Activated T-cell treated with anti-CD3 and anti-CD28 coated beads for 4 hours (primary cell): Measurements from ENCODE around the gene DNASE1L1.

Experiments
- DNase-seq: peaks from one replicate; pipeline ENCODE4 v3.0.0-alpha.2; 2020

Gene DNASE1L1

DNA sequence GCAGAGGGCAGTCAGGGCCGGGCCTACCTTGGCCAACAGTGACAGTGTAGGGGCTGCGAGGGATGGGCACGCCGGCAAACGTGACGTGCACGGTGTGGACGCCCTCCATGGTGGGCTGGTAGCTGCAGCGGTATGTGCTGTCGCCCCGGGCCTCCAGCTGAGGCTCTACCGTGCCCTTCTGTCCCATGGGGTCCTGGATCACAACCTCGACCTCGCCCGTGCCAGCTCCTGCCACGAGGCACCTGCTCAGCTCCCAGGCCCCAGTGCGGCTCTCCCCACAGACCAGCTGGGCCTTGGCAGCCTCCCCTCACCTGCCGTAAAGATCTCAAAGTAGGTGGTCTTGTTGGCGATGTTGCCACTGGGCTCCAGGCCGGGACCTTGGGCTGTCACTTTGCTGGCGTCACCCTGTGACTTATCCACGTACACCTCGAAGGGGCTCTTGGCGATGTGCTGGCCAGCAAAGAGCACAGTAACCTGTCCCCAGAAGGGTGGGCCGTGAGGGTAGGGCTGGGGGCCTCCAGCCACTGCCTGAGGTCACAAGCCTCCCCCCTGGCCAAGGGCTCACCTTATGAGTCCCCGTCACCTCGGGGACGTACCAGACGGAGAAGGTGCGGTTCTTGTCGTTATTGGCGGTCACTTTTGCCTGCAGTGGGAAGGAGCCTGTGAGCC is 42.9 kb downstream of the DNASE1L1 start:
- DNase-seq, result no peak

DNA sequence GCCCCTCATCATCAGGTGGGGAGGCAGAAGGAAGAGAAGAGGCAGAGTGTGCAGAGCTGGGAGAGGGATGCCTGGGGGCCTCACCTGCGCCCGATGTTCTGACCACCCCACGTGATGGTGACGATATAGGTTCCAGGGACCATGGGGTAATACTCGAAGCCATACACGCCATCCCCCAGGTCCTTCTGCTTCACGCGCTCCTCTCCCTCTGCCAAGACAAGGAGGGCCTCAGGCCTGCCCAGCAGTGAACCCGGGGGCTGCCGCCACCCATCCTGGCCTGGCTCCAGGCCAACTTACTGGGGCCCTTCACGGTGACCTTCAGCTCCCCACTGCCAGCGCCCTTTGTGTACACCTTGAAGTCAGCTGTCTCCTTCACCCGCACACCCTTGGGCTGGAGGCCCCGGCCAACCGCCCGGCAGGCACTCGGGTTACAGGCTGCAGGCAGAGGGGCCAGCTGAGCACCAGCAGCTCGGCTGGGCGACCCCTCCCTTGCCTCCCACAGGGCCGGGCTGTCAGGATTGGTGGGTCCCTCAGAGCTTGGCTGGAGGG is 43.9 kb downstream of the DNASE1L1 start:
- DNase-seq, result no peak

DNA sequence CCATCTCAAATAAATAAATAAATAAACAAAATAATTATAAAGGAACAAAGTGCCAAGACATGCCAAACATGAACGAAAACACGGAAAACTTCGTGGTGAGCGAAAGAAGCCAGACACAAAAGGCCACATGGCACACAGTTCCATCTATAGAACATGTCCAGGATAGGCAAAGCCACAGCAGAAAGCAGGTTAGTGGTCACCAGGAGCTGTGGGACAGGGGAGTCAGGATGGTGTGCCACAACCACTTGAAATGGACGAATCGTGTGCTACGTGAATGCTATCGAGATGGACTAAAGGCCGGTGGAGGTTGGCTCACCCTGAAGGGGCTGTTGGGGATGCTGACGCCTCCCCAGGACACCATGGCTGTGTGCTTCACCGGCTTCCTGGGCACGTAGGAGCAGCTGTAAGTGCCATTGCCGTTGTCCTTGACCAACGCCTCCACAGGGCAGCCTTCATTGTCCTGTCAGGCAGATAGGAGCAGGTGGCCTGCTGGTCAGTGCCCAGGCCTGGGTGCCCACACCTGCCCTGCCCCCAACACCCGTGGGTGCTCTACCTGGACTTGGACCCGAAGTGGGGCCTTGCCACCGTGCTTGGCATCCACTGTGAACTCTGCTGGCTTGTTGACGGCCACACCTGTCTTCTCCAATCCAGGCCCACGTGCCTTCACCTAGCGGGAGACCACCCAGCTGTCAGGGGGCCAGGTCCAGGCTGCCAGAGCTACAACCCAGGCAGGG is 45.2 kb downstream of the DNASE1L1 start:
- DNase-seq, result no peak

DNA sequence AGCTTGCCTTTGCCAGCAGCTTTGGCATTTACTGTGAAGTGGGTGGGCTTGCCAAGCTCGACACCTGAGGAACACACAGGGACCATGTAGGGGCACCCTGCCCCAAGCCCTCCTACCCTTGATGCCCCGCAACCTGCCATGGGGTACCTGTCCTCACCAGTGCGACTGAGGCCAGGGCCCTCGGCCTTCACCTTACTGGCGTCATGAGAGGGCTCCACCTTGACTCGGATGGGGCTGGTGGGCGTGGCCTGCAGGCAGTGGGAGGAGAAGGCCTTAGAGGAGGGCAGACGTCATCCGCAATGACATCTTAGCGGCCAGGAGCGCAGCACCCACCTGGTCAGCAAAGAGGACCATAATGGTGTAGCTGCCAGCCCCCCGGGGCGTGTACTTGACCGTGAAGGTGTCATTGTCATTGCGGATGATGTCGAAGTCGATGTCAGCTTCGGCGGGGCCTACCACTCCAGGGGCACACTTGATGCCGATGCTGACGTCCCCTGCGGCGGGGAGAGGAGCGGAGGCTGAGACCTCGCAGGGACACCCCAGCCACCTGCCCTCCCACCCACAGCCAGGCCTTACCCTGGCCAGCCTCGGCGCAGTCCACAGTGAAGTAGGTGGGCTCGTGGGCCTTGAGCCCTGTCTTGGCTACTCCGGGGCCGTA is 46.8 kb downstream of the DNASE1L1 start:
- DNase-seq, result no peak

DNA sequence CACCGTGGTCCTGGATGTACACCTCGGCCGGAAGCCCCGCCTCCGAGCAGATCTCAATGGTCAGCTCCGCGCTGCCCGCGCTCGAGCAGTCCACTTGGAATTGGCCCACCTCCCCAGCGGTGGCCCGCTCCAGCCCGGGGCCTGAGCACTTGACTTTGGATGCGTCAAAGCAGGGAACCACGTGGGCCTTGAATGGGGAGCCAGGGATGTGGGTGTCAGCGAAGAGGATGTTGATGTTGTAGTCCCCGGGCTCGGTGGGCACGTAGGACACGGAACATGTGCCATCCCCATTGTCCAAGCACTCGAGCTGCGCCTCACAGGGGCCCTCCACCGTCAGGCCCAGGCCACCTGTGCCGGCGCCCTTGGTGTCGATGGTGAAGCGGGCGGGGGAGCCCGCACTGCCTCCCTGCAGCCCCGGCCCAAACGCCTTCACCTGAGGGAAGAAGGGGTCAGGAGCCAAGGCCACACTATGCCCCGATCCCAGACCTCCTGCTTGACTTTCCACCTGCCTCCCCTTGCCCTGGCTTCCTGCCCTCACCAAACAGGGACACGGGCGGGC is 48.8 kb downstream of the DNASE1L1 start:
- no peak for DNase-seq

DNA sequence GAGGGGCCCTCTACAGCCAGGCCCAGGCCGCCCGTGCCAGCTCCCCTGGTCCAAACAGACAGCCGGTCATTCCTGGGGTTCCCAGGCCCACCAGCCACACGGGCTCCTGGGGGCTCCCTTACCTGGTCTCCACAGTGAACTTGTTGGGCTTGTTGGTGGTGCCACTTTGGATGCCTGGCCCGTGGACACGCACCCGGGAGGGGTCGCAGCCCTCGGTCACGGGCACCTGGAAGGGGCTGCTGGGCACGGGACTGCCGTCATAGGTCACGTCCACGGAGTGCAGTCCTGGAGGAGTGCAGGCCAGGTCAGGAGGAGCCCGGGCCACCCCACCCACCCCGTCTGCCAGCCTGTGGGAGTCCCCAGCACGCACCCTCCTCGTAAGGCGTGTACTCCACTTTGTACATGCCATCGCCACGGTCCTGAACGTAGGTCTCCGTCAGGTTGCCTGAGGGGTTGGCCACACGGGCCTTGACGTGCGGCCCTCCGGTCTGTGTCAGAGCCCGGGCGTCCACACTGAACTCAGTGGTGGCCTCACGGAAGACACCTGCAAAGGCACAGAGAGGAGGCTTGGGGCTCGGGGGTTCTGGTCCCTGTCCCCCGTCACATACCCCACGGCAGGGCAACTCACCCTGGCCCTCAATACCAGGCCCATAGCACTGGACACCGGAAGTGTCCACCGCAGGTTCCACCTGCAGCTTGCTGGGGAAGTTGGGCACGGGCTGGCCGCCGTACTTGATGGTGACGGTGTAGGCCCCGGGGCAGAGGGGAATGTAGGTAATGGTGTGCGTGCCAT is 49.5 kb downstream of the DNASE1L1 start:
- no peak for DNase-seq

DNA sequence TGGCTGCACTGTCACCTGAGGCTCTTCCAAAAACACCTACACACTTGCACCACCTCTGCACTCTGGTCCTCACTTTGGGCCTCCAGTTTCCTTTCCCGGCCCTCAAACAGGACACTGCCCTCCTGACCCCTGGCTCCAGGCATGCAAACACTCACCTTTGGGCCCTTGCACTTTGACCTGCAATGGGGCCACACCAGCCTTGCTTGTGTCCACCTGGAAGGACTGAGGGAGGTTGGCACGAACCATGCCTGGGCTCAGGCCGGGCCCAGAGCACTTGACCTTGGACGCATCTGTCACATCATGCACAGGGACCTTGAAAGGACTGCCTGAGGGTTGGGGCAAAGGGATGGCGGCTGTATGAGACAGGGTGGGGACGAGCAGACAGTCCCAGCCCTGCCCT is 50.2 kb downstream of the DNASE1L1 start:
- no peak for DNase-seq

DNA sequence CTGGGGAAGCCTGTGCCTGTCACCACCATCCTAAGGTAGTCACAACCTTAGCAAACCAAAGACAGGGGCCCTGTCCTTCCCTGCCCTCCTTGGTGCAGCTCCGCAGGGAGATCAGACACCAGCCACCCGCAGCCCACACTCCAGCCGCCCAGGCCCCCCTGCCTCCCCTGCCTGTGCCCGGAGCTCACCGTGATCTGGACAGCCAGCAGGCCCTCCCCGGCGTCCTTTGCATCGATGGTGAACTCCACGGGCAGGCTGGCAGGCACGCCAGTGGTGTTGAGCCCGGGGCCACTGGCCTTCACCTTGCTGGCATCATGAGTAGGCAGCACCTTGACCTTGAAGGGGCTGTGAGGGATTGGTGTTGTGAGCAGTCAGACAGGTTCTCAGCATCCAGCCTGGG is 51.0 kb downstream of the DNASE1L1 start:
- DNase-seq, result no peak

DNA sequence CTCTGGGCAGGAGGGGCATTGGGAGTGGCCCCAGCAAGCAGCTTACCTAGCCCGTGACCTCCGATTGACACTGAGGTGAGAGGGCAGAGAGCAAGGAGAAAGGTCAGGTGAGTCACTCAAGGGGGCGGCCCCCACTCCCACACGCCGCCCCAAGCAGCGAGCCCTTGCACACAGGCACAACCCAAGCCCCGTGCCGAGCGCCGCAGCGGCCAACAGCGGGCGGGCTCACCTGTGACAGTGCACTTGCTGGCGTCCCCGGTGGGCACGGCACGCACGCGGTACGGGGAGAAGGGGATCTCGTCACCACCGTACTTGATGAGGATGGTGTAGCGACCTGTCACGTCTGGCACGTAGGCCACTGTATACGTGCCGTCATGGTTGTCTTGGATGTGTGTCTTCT is 51.8 kb downstream of the DNASE1L1 start:
- no peak for DNase-seq

DNA sequence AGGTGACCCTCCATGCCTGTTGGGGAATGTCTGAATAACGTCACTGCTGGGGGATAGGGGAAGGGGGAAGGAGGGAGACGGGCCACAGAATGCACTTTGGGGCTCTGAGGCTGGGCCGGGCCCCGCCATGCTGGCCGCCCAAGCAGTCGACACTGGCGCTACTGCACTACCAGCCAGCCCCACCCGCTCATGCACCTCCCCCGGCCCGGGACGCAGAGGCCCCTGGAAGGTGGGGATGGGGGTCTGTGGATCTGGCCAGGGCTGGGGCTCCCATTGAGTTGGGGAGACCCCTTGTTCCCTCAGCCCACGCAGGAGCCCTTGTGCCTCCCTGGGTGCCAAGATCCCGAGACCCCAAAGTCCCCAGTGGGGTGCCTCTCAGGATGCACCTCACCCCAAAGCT is 52.5 kb downstream of the DNASE1L1 start:
- DNase-seq, result no peak

DNA sequence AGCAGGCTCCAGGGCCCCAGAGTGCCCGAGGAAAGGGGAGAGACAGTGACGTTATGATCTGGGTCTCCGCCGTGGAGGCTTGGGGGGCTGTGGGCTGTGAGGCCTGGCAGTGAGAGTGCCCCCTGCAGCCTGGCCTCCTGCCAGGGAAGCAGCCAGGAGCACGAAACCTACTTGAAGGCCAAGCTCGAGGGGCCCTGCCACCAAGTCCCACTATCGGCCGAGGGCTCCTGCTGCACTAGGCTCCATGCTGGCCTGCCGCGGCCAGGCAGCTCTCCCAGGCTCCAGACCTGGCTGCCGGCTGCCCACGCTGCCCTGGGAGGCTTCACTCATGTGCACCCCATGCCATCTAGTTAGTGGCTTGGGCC is 53.3 kb downstream of the DNASE1L1 start:
- no peak for DNase-seq

DNA sequence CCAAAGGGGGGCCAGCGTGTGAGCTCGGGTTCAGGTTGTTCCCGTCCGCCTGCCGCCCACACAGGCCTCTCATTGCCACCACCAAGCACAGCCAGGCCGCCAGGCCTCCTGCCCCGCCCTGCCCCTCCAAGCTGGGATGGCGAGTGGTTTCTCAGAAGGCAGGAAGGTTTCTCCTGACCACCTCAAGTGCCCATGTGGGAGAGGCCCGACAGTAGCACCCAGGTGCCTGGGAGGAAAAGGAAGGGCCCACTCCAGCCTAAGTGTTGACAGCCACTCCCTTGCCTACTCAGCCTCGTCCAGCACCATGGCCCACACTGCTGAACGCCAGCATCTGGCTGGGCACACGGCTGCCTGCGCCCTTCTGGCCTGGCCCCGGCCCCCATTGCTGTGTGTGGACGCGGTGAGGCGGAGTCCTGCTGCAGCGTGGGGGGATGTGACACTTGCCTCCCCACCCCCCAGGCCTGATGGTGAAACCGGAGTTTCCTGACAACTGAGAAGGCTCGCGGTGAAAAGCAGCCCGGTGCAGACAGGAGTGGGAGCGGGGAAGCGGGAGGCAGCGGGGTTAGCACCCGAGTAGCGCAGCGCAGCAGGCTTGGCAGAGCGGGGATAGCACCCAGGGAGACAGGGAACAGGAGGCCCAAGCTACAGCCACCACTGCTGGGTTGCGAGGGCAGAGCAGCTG is 53.8 kb downstream of the DNASE1L1 start:
- DNase-seq, result no peak

DNA sequence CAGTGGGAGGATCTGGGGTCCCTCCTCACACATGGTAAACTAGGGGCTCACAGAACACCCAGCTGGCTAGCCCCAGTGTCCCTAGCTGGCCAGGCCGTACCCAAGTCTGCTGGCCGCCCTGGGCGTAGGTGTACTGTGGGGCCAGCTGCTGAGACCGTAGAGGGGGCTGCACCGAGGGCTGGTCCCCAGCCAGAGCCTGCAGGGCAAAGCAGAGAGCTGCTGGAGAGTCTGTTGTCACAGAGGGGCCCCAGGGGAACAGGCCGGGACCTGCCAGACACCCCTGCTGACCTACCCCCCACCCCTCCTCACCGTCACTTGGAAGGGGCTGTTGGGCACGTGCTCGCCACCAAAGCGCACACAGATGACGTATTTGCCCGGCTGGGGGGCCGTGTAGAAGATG is 54.5 kb downstream of the DNASE1L1 start:
- no peak for DNase-seq

DNA sequence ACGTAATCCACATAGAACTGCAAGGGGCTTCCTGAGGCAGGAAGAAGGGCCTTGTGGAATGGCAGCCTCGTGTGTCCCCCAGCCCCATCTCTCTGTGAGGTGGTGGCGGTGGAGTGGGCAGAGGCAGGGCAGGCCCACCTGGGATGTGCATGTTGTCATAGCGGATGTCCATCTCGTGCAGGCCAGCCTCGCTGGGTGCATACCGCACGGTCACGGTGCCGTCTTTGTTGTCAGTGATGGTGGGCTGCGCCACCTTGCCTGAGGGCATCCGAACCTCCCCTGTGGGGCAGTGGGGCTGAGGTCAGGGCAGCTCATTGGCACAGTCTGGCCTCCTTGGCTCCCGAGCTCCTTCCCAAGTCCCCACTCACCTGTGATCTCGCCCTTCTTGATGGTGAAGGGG is 55.0 kb downstream of the DNASE1L1 start:
- DNase-seq, result no peak

DNA sequence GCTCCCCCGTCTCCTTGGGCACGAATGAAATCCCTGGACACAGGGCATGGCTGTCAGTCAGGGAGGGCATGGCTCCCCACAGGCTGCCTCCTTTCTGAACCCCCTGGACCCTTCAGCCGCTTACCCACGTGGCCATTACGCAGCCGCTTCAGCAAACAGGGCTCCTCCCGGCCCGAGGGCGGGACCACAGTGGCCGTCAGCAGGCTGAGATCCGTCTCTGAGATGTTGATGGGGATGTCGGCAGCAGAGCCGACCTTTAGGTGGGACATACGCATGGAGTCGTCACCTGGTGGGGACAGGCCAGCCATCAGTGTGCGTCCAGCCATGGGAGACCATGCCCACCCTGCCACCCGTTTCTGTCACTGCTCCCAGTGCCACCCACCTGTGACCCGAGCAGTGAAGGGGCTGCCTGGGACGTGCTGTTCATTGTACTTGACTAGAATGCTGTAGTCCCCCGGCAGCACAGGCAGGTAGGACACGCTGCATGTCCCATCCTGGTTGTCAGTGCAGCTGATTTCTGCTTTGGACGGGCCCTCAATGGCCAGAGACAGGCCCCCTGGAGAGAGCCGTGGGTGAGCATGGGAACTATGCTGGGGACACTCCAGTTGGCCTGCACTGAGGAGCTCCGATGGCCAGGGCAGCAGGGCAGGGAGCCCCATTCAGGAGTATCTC is 55.7 kb downstream of the DNASE1L1 start:
- DNase-seq, result no peak

DNA sequence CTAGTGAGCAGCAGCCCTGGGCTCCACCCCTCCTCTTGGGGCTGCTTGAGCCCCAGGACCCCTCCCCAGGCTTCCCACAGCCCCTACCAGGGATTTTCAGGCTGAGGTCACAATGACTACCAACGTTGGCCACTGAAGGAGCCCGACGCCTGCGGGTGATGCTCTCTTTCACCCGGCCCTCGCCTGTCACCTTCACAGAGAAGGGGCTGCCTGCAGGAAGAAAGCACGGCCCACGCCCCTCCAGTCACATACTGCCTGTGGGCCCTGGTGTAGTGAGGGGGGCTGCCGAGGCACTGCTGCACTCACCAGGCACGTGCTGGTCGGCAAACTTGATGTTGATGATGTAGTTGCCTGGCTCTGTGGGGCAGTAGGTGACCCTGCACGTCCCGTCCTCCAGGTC is 56.6 kb downstream of the DNASE1L1 start:
- DNase-seq, result no peak

DNA sequence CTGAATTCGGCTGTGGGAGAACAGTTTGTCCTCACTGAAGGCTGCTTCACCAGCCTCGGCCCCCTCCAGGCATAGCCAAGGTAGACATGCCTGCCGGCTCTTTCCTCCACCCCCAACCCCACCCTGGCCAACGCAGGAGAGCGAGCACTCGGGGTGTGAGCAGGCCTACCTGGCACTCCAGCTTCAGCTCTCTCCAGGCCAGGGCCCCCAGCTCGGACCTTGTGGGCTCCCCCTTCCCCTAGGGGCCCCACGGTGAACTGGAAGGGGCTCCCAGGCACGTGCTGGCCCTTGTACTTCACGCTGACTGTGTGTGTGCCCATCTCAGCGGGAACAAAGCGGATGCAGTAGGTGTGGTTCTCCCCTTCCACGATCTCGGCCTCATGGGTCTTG is 57.0 kb downstream of the DNASE1L1 start:
- no peak for DNase-seq
